Effector memory CD4-positive, alpha-beta T cell (primary cell): ENCODE results near the gene GPR68.
"Not testable (repeated sequence)": the region's sequence is repeated elsewhere in the genome, so short reads cannot be mapped to it uniquely, and the experiment has no call there.

ENCODE experiments used
- DNase-seq, 3 donors: peaks; one replicate each; pipeline ENCODE4 v3.0.0-alpha.2; 2020
- H3K27ac ChIP-seq: 2 replicates; pipeline ENCODE4 v1.7.0; 2013; ENCODE audit warnings: mild to moderate bottlenecking, low read length, moderate library complexity; ENCODE audit not compliant: insufficient read depth, poor library complexity, severe bottlenecking
- H3K27me3 ChIP-seq: replicated peaks from 2 replicates; pipeline ENCODE4 v1.7.0; 2013; ENCODE audit warnings: mild to moderate bottlenecking, low read length; ENCODE audit not compliant: insufficient read depth, control insufficient read depth, poor library complexity, severe bottlenecking
- H3K36me3 ChIP-seq: 2 replicates; pipeline ENCODE4 v1.7.0; 2013; ENCODE audit warnings: mild to moderate bottlenecking, low read length, moderate library complexity; ENCODE audit not compliant: control insufficient read depth, insufficient read depth
- H3K4me1 ChIP-seq: 2 replicates; pipeline ENCODE4 v1.7.0; 2013; ENCODE audit warnings: low read length, mild to moderate bottlenecking; ENCODE audit not compliant: control insufficient read depth, insufficient read depth, poor library complexity, severe bottlenecking
- H3K4me3 ChIP-seq: 2 replicates; pipeline ENCODE4 v1.7.0; 2013; ENCODE audit warnings: low read length, low read depth, mild to moderate bottlenecking; ENCODE audit not compliant: insufficient read depth, poor library complexity, severe bottlenecking
- H3K9me3 ChIP-seq: 2 replicates; pipeline ENCODE4 v1.7.0; 2013; ENCODE audit warnings: mild to moderate bottlenecking, low read length, moderate library complexity; ENCODE audit not compliant: control insufficient read depth

Gene GPR68

DNA sequence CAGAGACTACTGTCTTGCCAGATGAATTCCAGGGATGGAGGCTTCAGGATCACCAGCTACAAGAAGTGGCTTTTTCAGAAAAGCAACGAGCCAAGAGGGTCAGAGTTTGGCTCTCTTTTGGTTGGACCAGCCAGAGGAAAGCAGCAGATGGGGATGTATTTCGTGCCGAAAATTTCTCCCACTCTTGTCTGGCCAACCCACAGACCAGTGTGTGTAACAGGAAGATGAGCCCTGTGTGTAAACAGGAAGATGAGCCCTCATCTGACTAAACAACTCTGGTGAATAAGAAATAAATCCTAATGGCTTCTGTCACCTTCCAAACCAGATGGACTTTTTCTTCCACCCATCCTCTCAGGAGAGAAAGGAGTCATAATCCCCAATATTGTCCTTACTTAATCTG lies 13.1 kb downstream of the GPR68 start:
- no peak for DNase-seq
- H3K9me3 ChIP-seq, result no peaks in the 10 kb centered on the region
- H3K27me3 ChIP-seq, result no peaks in the 10 kb centered on the region
- H3K36me3 ChIP-seq, result peaks cover 4% of the 10 kb centered on the region
- peak overlapping the region; percentile 18 for H3K4me3 ChIP-seq
- peaks cover 76% of the 10 kb centered on the region for H3K4me1 ChIP-seq
- peak overlapping the region; percentile 89 for H3K27ac ChIP-seq

DNA sequence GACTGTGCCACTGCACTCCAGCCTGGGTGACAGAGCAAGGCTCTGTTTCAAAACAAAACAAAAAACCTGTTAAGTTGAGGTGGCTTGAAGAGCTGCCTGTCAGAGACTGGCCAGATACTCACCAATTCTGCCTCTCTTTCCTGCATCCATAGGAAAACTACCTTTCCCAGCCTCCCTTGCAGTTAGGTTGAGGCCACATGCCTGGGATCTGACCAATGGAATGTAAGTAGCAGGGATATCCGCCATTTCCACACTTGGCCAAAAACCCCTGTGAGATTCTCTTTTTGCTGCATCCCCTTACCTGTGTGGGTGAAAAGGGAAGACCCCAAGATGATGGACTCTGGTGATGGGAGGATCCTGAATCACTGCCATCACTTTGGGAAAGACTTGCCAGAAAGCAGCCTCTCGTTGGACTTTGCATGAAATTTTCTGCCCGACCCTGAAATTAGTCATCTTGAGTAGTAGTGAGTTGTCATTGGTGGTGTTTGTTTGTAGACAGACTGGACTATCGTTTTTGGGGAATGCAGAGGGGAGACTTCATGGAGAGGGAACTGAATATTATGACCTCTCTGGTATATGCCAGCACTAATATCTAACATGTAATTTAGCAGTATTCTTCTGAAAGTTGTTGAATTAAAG lies 14.0 kb downstream of the GPR68 start:
- Histone ChIP-seq H3K27me3 (no peaks in the 10 kb centered on the region), H3K27ac (peak overlapping the region; percentile 89), H3K36me3 (peaks cover 4% of the 10 kb centered on the region), H3K4me1 (peaks cover 80% of the 10 kb centered on the region), H3K4me3 (peak overlapping the region; percentile 17), H3K9me3 (no peaks in the 10 kb centered on the region)
- no peak for DNase-seq

DNA sequence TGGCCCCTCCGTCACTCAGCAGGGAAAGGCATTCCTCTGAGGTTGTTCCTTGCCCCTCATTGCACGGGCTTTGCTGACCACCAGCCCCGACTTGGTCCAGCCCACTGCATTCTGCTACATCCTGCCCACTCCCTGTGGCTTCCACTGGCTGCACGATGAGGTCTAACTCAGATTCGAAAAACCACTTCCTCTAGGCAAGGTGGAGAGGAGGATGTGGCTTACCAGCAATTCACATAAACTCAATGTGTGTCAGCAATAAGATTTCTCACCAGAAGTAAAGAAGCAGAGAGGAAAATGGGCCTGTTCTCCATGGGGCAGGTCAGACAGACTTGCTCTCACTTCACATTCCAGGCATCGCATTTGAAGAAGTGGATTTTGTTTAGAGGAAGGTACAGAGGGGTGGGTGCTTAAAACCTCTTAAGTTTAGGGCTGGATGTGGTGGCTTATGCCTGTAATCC lies 14.7 kb downstream of the GPR68 start:
- DNase-seq, result peak; percentile 56 to 59 (median 57)
- Histone ChIP-seq H3K27ac (peak overlapping the region; percentile 89), H3K4me3 (peak overlapping the region; percentile 3), H3K27me3 (no peaks in the 10 kb centered on the region), H3K36me3 (peaks cover 4% of the 10 kb centered on the region), H3K4me1 (peaks cover 87% of the 10 kb centered on the region), H3K9me3 (no peaks in the 10 kb centered on the region)

DNA sequence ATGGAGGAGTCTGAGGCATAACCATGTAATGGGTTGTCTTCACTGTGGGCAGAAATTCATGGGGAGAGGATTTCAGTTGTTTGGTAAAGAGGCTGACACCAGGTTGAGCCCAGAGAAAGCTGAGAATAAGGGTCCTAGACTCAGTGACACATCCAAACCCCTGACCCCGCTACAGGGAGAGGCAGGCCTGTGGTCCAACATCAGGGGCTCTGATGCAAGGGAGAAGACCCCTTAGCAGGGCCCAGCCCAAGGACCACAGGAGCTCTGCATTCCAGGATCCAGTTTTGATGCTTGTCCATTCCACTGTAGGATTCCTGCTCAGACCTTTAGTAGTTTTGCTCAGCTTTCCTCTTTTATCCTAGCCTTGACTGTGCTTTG lies 15.5 kb downstream of the GPR68 start:
- no peak for DNase-seq
- Histone ChIP-seq H3K36me3 (peaks cover 4% of the 10 kb centered on the region), H3K9me3 (no peaks in the 10 kb centered on the region), H3K4me3 (peak overlapping the region; percentile 3), H3K27ac (peak overlapping the region; percentile 89), H3K27me3 (no peaks in the 10 kb centered on the region), H3K4me1 (peaks cover 94% of the 10 kb centered on the region)

DNA sequence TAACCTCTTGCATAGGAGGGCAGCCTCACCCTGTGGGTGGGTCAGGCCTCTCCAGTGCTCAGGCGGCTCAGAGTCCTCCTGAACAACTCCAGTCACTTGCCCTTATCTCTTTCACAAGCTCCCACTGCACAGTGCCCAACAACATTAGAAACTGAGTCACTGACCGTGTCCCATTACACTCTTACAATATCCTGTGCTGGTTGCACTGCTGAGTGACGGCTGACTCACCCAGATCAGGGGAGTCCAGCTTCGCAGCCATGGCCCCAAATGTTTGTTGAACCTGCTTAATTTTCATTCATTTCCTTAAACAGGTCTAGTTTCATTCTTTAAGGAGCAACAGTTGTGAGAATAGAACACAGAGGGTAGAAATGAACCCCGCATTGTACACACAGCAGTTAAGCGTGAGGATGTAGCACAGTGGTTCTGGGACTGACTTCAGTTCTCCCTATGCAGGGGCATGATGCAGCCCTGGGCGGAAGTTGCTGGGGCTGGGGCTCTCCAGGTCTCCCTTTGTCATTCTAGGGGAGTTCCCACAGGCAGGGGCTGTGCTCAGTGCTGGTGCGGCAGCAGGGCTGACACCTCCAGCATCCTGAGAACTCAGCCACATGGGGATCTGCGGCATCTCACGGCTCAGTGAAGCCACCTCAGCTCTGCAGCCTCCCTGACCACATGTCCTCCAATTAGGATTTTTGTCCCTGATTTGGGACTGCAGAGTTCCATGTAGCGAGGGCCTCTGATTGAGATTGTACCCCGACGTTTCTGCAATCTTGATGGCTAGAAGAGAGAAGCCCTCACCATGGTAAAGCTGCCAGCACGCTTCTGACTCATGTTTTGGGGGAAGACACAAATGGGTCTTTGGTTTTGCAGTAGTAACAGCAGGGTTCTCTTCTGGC lies 16.1 kb downstream of the GPR68 start:
- peaks cover under 1% of the 10 kb centered on the region for H3K36me3 ChIP-seq
- no peaks in the 10 kb centered on the region for H3K27me3 ChIP-seq
- no peaks in the 10 kb centered on the region for H3K9me3 ChIP-seq
- H3K4me3 ChIP-seq, result no peak overlapping the region
- peaks cover 92% of the 10 kb centered on the region for H3K4me1 ChIP-seq
- DNase-seq, result peak; percentile 77 to 83 (median 82)
- H3K27ac ChIP-seq, result peak overlapping the region; percentile 89

DNA sequence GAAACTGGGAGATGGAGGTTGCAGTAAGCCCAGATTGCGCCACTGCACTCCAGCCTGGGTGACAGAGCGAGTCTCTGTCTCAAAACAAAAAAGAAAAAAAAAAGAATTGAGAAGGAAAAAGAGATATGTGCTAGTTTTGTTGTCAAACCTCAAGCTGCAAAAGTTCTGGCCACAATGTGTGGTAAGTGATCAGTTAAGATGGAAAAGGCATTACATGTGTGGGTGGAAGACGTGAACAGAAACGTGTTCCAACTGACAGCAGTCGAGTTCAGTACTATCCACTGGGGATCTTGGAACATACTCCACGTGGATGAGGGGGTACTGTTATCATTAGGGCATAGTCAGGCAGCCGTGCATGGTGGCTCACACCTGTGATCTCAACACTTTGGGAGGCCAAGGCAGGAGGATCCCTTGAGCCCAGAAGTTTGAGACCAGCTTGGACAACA lies 17.3 kb downstream of the GPR68 start:
- Histone ChIP-seq H3K27ac (peak overlapping the region; percentile 89), H3K4me3 (no peak overlapping the region), H3K36me3 (no peaks in the 10 kb centered on the region), H3K27me3 (no peaks in the 10 kb centered on the region), H3K4me1 (peaks cover 80% of the 10 kb centered on the region), H3K9me3 (no peaks in the 10 kb centered on the region)
- no peak for DNase-seq

DNA sequence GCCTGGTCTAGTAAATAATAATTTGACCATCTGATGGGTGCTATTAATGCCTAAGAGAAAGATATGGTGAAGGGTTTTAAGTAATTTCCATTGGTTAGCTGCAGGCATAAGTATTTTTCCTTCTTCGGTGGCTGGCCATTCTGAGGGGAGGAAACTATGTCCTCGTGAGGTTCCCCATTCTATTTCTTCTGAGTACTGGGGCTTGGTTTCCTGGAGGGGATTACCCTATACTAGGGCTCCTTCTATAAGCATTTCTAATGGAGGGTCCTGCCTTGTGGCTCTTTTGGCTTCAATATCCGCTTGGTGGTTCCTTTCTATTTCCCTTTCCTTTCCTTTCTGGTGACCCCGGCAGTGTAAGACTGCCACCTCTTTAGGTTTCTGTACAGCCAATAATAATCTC lies 18.1 kb downstream of the GPR68 start:
- Histone ChIP-seq H3K27ac (peak overlapping the region; percentile 89), H3K4me1 (peaks cover 72% of the 10 kb centered on the region)
- not testable (repeated sequence) for H3K36me3 ChIP-seq, H3K4me3 ChIP-seq, H3K27me3 ChIP-seq, DNase-seq, H3K9me3 ChIP-seq

DNA sequence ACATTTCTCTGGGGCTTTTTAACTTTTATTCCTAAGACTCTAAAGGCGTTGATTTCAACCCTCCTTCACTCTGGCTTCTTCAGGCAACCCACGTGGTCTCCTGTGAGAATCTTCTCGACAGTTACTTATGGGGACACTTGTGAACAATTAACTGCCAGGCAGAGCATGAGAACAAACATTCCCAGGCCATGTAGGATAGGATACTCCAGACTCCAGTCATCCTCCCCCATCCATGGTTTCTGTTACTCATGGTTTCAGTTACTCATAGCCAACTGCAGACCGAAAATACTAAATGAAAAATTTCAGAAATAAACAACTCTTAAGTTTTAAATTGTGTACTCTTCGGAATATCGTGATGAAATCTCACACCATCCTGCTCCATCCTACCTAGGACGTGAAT lies 19.5 kb downstream of the GPR68 start:
- Histone ChIP-seq H3K36me3 (no peaks in the 10 kb centered on the region), H3K27me3 (no peaks in the 10 kb centered on the region), H3K9me3 (no peaks in the 10 kb centered on the region), H3K4me1 (peaks cover 59% of the 10 kb centered on the region), H3K4me3 (no peak overlapping the region), H3K27ac (peak overlapping the region; percentile 16)
- DNase-seq, result no peak

DNA sequence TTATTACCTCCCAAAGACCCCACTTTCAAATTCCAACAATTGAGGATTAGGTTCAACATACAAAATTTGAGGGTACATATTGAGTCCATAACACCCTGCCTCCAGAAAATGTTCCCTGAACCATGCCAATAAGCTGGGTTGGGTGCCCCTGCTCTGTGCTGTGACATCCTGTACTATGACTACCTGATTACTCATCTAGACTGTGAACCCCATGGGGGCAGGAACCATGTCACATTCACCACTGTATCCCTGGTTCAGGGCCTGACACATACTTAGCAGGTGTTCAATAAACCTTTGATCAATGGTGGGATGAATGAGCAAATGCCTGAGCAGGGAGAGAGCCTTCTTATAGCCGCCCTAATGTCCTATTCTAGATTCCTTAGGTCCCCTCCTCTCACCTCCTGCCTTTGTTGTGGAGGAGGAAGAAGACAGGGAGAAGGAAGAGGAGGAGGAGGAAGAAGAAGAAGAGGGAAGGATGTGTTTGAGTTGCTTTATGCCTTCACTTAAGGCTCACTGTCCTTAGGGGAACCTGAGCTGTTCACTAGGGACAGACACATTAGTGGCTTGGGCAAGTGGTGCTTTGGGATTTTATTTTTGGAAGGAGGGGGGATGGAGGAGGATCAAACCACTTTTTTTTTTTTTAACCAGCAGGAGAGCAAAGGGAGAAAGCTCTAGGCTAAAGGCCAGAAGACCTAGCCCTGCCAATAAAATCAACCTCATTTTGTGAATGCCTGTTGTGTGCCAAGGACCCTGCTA lies 21.3 kb downstream of the GPR68 start:
- no peaks in the 10 kb centered on the region for H3K27me3 ChIP-seq
- H3K9me3 ChIP-seq, result no peaks in the 10 kb centered on the region
- DNase-seq, result peak in 1 of 3 donors; percentile 7
- H3K27ac ChIP-seq, result no peak overlapping the region
- H3K4me3 ChIP-seq, result no peak overlapping the region
- H3K4me1 ChIP-seq, result peaks cover 41% of the 10 kb centered on the region
- H3K36me3 ChIP-seq, result no peaks in the 10 kb centered on the region
